Measurements from ENCODE around the gene BAG1.

Gene BAG1

GRCh38 chr9:33239921-33240320 lies 24.6 kb downstream of the BAG1 start, which contains the start of gene SPINK4:
Gene SPINK4, plus strand, starts transcription at chr9:33240167. Its CDS starts 42 bp downstream, at chr9:33240209.
- H3F3A ChIP-seq (ENCODE audit: insufficient read depth) = no peaks in the 10 kb centered on the region
- no peaks in the 10 kb centered on the region for H3K27me3 ChIP-seq (ENCODE audit: low read length)
- H3K9ac ChIP-seq (ENCODE audit: low read length) = no peak within 1 kb of the TSS
- no peaks in the 10 kb centered on the region for H4K20me1 ChIP-seq (ENCODE audit: low read depth, low read length)
- H3K27ac ChIP-seq (ENCODE audit: low read depth, low read length) = no peak within 1 kb of the TSS
- H3K36me3 ChIP-seq (ENCODE audit: low read length) = no peaks in the 10 kb centered on the region
- H3K9me3 ChIP-seq (ENCODE audit: insufficient read depth, low read length) = no peaks in the 10 kb centered on the region
- H3K4me3 ChIP-seq (ENCODE audit: insufficient read depth, low read length, poor library complexity, severe bottlenecking) = no peak within 1 kb of the TSS
- TF ChIP-seq EZH2phosphoT487 (conservative IDR thresholded peaks at IDR 0.05; ENCODE audit: low read length) = no peak
- TF ChIP-seq, protein P1, sequence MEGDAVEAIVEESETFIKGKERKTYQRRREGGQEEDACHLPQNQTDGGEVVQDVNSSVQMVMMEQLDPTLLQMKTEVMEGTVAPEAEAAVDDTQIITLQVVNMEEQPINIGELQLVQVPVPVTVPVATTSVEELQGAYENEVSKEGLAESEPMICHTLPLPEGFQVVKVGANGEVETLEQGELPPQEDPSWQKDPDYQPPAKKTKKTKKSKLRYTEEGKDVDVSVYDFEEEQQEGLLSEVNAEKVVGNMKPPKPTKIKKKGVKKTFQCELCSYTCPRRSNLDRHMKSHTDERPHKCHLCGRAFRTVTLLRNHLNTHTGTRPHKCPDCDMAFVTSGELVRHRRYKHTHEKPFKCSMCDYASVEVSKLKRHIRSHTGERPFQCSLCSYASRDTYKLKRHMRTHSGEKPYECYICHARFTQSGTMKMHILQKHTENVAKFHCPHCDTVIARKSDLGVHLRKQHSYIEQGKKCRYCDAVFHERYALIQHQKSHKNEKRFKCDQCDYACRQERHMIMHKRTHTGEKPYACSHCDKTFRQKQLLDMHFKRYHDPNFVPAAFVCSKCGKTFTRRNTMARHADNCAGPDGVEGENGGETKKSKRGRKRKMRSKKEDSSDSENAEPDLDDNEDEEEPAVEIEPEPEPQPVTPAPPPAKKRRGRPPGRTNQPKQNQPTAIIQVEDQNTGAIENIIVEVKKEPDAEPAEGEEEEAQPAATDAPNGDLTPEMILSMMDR (IDR thresholded peaks at IDR 0.05; ENCODE audit: insufficient read depth, low read length, poor library complexity, severe bottlenecking) = no peak
- H2AFZ ChIP-seq (ENCODE audit: low read depth, low read length, severe bottlenecking) = no peak within 1 kb of the TSS
- no peak within 1 kb of the TSS for H3K4me2 ChIP-seq (ENCODE audit: low read depth, low read length, poor library complexity, severe bottlenecking)
- H3K79me2 ChIP-seq (ENCODE audit: insufficient read depth, low read length) = no peaks in the 10 kb centered on the region
- no peaks in the 10 kb centered on the region for H3K9me2 ChIP-seq (replicated peaks; ENCODE audit: insufficient read depth, low read length)

GRCh38 chr9:33236571-33236970 lies 27.9 kb downstream of the BAG1 start:
- Histone ChIP-seq H3K9ac (ENCODE audit: low read length) (no peak overlapping the region), H4K20me1 (ENCODE audit: low read depth, low read length) (no peaks in the 10 kb centered on the region), H3K27me3 (ENCODE audit: low read length) (no peaks in the 10 kb centered on the region), H3K36me3 (ENCODE audit: low read length) (no peaks in the 10 kb centered on the region), H3K4me3 (ENCODE audit: insufficient read depth, low read length, poor library complexity, severe bottlenecking) (no peak overlapping the region), H3K79me2 (ENCODE audit: insufficient read depth, low read length) (no peaks in the 10 kb centered on the region), H3K9me2 (replicated peaks; ENCODE audit: insufficient read depth, low read length) (no peaks in the 10 kb centered on the region), H3K4me2 (ENCODE audit: low read depth, low read length, poor library complexity, severe bottlenecking) (no peak overlapping the region), H3F3A (ENCODE audit: insufficient read depth) (no peaks in the 10 kb centered on the region), H2AFZ (ENCODE audit: low read depth, low read length, severe bottlenecking) (no peak overlapping the region), H3K9me3 (ENCODE audit: insufficient read depth, low read length) (no peaks in the 10 kb centered on the region), H3K27ac (ENCODE audit: low read depth, low read length) (no peak overlapping the region)
- TF ChIP-seq, protein P1 (IDR thresholded peaks at IDR 0.05; ENCODE audit: insufficient read depth, low read length, poor library complexity, severe bottlenecking) = no peak

DNA sequence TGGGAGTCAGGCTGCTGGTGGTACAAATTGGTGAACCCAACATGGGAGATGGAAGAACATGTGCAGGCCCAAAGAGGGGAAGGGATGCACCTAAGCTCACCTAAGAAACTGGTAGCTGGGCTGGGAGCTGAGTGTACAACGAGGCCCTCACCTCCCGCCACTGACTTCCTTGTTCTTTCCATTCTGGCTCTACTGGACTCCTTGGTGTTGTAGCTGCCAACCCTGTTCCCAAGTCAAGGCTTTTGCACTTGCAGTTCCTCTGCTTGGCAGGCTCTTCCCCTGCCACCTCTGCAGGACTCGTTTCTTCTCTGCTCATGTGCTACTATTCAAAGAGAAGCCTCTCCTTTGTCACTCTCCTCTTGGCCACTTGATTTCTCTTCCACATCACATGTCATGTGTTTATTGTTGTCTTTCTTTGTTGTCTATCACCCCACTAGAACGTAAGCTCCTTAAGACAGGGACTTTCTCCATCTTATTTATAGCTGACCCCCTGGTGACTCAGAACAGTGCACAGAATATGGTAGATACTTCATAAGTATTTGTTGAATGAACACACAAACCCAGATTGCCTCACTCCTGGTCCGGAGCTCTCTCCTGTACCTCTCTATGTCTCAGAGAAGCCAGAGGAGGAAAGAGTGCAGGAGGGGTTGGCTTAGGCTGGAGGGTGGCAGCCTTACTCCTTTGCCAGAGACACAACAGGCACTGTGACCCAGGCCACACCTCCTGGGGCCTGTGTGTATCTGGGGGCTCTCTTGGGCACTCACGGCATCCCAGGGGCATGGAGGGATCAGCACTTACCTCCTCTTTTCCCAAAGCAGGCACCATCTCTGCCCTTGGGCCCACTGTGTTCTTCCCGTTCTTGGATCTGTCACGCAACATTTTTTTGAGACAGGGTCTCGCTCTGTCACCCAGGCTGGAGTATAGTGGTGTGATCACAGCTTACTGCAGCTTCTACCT lies 29.7 kb downstream of the BAG1 start:
- Histone ChIP-seq H3K9ac (ENCODE audit: low read length) (no peak overlapping the region), H3K27ac (ENCODE audit: low read depth, low read length) (no peak overlapping the region)

More for the DNA sequence above, 29.7 kb downstream of the BAG1 start:
- H3K27me3 ChIP-seq (ENCODE audit: low read length) = no peaks in the 10 kb centered on the region
- no peaks in the 10 kb centered on the region for H3F3A ChIP-seq (ENCODE audit: insufficient read depth)
- H2AFZ ChIP-seq (ENCODE audit: low read depth, low read length, severe bottlenecking) = no peak overlapping the region
- TF ChIP-seq, protein P1 (IDR thresholded peaks at IDR 0.05; ENCODE audit: insufficient read depth, low read length, poor library complexity, severe bottlenecking) = no peak
- TF ChIP-seq EZH2phosphoT487 (conservative IDR thresholded peaks at IDR 0.05; ENCODE audit: low read length) = no peak
- H3K36me3 ChIP-seq (ENCODE audit: low read length) = no peaks in the 10 kb centered on the region
- H3K9me3 ChIP-seq (ENCODE audit: insufficient read depth, low read length) = no peaks in the 10 kb centered on the region
- H3K4me2 ChIP-seq (ENCODE audit: low read depth, low read length, poor library complexity, severe bottlenecking) = no peak overlapping the region
- H3K4me3 ChIP-seq (ENCODE audit: insufficient read depth, low read length, poor library complexity, severe bottlenecking) = no peak overlapping the region
- no peaks in the 10 kb centered on the region for H3K9me2 ChIP-seq (replicated peaks; ENCODE audit: insufficient read depth, low read length)
- no peaks in the 10 kb centered on the region for H3K79me2 ChIP-seq (ENCODE audit: insufficient read depth, low read length)
- H4K20me1 ChIP-seq (ENCODE audit: low read depth, low read length) = no peaks in the 10 kb centered on the region

Data from SU-DHL-6 (cell line).